Peyer's patch (tissue), 4 donors: ENCODE results near the gene PRR5.

Experiments used
- CTCF ChIP-seq, 6 experiments: fragments of 450-650 bp in 4 of 6; fragments of 200-600 bp in 2 of 6; sonication (generic) in 1 of 6; IDR thresholded peaks; one replicate each; pipeline ENCODE4 v1.5.1; 2017 to 2019; ENCODE audit warnings: antibody characterized with exemption in 6 of 6, mild to moderate bottlenecking in 3 of 6, moderate library complexity in 1 of 6
- POLR2A ChIP-seq, 2 donors: fragments of 450-650 bp; IDR thresholded peaks; one replicate each; pipeline ENCODE4 v1.5.1; 2017; ENCODE audit warnings: antibody characterized with exemption in 2 of 2, mild to moderate bottlenecking in 2 of 2, moderate library complexity in 2 of 2

DNA sequence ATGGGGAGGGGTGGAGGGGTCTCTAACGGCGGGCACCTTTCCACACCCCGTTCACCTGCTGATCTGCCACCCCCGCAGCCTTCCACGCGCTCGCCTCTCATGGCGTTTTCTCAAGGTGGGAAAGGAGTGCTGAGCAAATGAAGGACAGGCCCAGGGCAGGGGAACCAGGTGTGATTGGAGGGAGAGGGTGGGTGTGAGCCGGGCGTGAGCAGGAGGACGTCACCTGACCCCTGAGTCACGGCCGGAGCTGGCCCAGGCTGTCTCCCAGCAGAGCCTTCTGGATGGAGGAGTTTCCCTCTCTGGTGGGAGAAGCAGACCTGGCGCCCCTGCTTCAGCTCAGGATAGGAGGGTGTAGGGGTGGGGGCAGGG, 36.3 kb downstream of the PRR5 start:
- TF ChIP-seq CTCF (IDR thresholded peaks at IDR 0.05) (no peak), POLR2A (IDR thresholded peaks at IDR 0.05) (no peak)
